T47D (cell line): ENCODE data around the gene PCSK2.

Source experiments
- DNase-seq, 2 experiments: peaks; one replicate each; pipeline versions ENCODE4 v3.0.0 to v3.0.0-alpha.2; 2011 to 2012; ENCODE audit warnings: low read depth in 1 of 2, low spot score in 1 of 2
- JUND ChIP-seq: IDR thresholded peaks from 2 replicates; pipeline ENCODE4 v1.6.1; 2012; ENCODE audit warnings: low read depth
- in situ Hi-C: cut with HindIII; loops from 2 replicates; pipeline ENCODE4 v1.10.0; 2016; ENCODE audit warnings: low sequenced_read_pairs, low pct_unique_long_range_greater_than_20kb

PCSK2 gene

GRCh38 chr20:17320456-17320855 lies 93.6 kb downstream of the PCSK2 start:
- no peak for DNase-seq
- no peak for TF ChIP-seq JUND
- in situ Hi-C loops: no loop called here

GRCh38 chr20:17326096-17326495 lies 99.3 kb downstream of the PCSK2 start:
- DNase-seq: no peak
- TF ChIP-seq JUND: no peak
- in situ Hi-C loops: no loop called here

- DNase-seq: no peak
- in situ Hi-C loops: no loop called here
- TF ChIP-seq JUND: no peak
Observed at GRCh38 chr20:17327185-17328148, 100.6 kb downstream of the PCSK2 start.

GRCh38 chr20:17334932-17335331 lies 108.1 kb downstream of the PCSK2 start:
- DNase-seq: no peak
- TF ChIP-seq JUND: no peak
- in situ Hi-C loops: no loop called here

- DNase-seq: no peak
- in situ Hi-C loops: no loop called here
- no peak for TF ChIP-seq JUND
Observed at GRCh38 chr20:17339000-17339399, 112.2 kb downstream of the PCSK2 start.

- in situ Hi-C loops: no loop called here
Observed at GRCh38 chr20:17343091-17343490, 116.3 kb downstream of the PCSK2 start.

GRCh38 chr20:17343656-17344452 lies 117.0 kb downstream of the PCSK2 start:
- no peak for TF ChIP-seq JUND
- in situ Hi-C loops: no loop called here
- no peak for DNase-seq

More at GRCh38 chr20:17343091-17343490, 116.3 kb downstream of the PCSK2 start:
- DNase-seq: no peak
- no peak for TF ChIP-seq JUND

GRCh38 chr20:17344790-17345189 lies 118.0 kb downstream of the PCSK2 start:
- TF ChIP-seq JUND: no peak
- in situ Hi-C loops: no loop called here
- DNase-seq: no peak

GRCh38 chr20:17345321-17345720 lies 118.5 kb downstream of the PCSK2 start:
- in situ Hi-C loops: no loop called here
- no peak for TF ChIP-seq JUND
- no peak for DNase-seq

GRCh38 chr20:17350321-17350720 lies 123.5 kb downstream of the PCSK2 start:
- in situ Hi-C loops: no loop called here
- TF ChIP-seq JUND: no peak
- DNase-seq: no peak

- in situ Hi-C loops: no loop called here
- TF ChIP-seq JUND: no peak
- DNase-seq: peak; percentile 36 to 80
Observed at GRCh38 chr20:17357238-17357637, 130.4 kb downstream of the PCSK2 start.

- DNase-seq: peak in 1 of 2 experiments; percentile 13
- TF ChIP-seq JUND: no peak
- in situ Hi-C loops: no loop called here
Observed at GRCh38 chr20:17358854-17359253, 132.0 kb downstream of the PCSK2 start.

- no peak for DNase-seq
- in situ Hi-C loops: no loop called here
- TF ChIP-seq JUND: no peak
Observed at GRCh38 chr20:17364681-17365080, 137.8 kb downstream of the PCSK2 start.
